Small intestine (tissue), 7 donors: ENCODE measurements around the gene FGFRL1. TPM values are rescaled to one million over a fixed set of nuclear protein-coding genes. Genes with fewer than 3 reads are reported as not detected.
"Not testable (repeated sequence)": the region's sequence is repeated elsewhere in the genome, so short reads cannot be mapped to it uniquely, and the experiment has no call there.

Experiments used
- DNase-seq, 2 donors: peaks; one replicate each; pipeline versions ENCODE4 v3.0.0 to v3.0.0-alpha.2; 2013
- FAIRE-seq: peaks from 2 replicates; lab custom pipeline; 2012; peaks lifted over from hg19 to GRCh38; lab: Jason Lieb, UNC
- H3K27ac ChIP-seq, 3 donors: one replicate each; pipeline ENCODE4 v1.5.1; 2013; ENCODE audit warnings: low read length in 2 of 3, mild to moderate bottlenecking in 2 of 3, control low read depth in 1 of 3, inconsistent platforms in 1 of 3, low read depth in 1 of 3, moderate library complexity in 1 of 3
- H3K27me3 ChIP-seq, 3 donors: one replicate each; pipeline ENCODE4 v1.6.1; 2013; ENCODE audit warnings: low read length in 3 of 3, inconsistent platforms in 1 of 3; ENCODE audit not compliant: control insufficient read depth in 3 of 3, insufficient read depth in 3 of 3
- H3K36me3 ChIP-seq, 3 donors: one replicate each; pipeline ENCODE4 v1.6.1; 2013; ENCODE audit warnings: low read length in 3 of 3, inconsistent platforms in 1 of 3, low read depth in 1 of 3, mild to moderate bottlenecking in 1 of 3, moderate library complexity in 1 of 3; ENCODE audit not compliant: control insufficient read depth in 3 of 3, insufficient read depth in 2 of 3
- H3K4me1 ChIP-seq, 3 donors: one replicate each; pipeline ENCODE4 v1.6.1; 2013; ENCODE audit warnings: low read length in 2 of 3, inconsistent platforms in 1 of 3, low read depth in 1 of 3, mild to moderate bottlenecking in 1 of 3, moderate library complexity in 1 of 3; ENCODE audit not compliant: control insufficient read depth in 3 of 3, insufficient read depth in 2 of 3
- H3K4me3 ChIP-seq, 3 donors: one replicate each; pipeline ENCODE4 v1.5.1; 2013; ENCODE audit warnings: low read length in 3 of 3, control low read depth in 1 of 3, inconsistent platforms in 1 of 3, low read depth in 1 of 3, mild to moderate bottlenecking in 1 of 3, moderate library complexity in 1 of 3
- H3K9me3 ChIP-seq, 2 donors: one replicate each; pipeline ENCODE4 v1.6.1; 2013; ENCODE audit warnings: low read depth in 1 of 2, low read length in 1 of 2; ENCODE audit not compliant: control insufficient read depth in 2 of 2, insufficient read depth in 1 of 2
- whole genome bisulfite sequencing, 3 donors: extraction: QIAGEN DNeasy Blood & Tissue Kit; methylation state at CpG; one replicate each; pipeline ENCODE4 v1.1.7; 2013; 5-methylcytosine and 5-hydroxymethylcytosine counted together
- polyA plus RNA-seq, 4 donors: library from polyadenylated mRNA; stranded (reverse) in 3 of 4; unstranded in 1 of 4; fragments of 200-250 nt in 3 of 4; fragments of 120-200 nt in 1 of 4; gene quantifications; one replicate each; pipeline versions ENCODE4 v1.2.1 to v1.2.3, GENCODE V29; 2013
- donor health status: healthy with polysubstance abuse.
- donor health status: control.
- donor health status: control.
- donor health status: Bipolar disorder and iron deficiency.
- donor health status: healthy.

FGFRL1 gene
- polyA plus RNA-seq, 4 donors: 1.8 to 10.9 (median 7.3) TPM

GRCh38 chr4:971666-972500 is 39.5 kb upstream of the FGFRL1 start:
- Histone ChIP-seq H3K27ac (peak overlapping the region; percentile 68 to 93 (median 87)), H3K4me3 (peak overlapping the region; percentile 47 to 95 (median 83)), H3K36me3 (peaks cover 0 to 14% (median 0%) of the 10 kb centered on the region in 3 donors), H3K9me3 (peaks cover 0 to 11% of the 10 kb centered on the region in 2 donors), H3K4me1 (peaks cover 7 to 33% (median 9%) of the 10 kb centered on the region in 3 donors), H3K27me3 (peaks cover 0 to 5% (median 0%) of the 10 kb centered on the region in 3 donors)
- DNase-seq (peak; percentile 93 to 97), FAIRE-seq (no peak)
- 14 to 48% (median 35%) methylated on average over 20 to 24 of the region's 24 CpGs for WGBS, 3 donors

GRCh38 chr4:972651-973424 is 38.6 kb upstream of the FGFRL1 start:
- peaks cover 0 to 11% (median 0%) of the 10 kb centered on the region in 3 donors for H3K36me3 ChIP-seq
- peak; percentile 49 to 61 for DNase-seq

GRCh38 chr4:973431-974397 is 37.7 kb upstream of the FGFRL1 start, which contains the start of gene DGKQ:
Gene DGKQ (minus strand): TSS chr4:973569. CDS start chr4:973482, 87 bp downstream.
- WGBS, 3 donors: 24 to 44% (median 35%) methylated on average over 60 to 123 of the region's 123 CpGs
- DNase-seq: peak; percentile 87
- peak within 1 kb of the TSS; percentile 47 to 95 (median 83) for H3K4me3 ChIP-seq
- FAIRE-seq: no peak
- peaks cover 7 to 28% (median 9%) of the 10 kb centered on the region in 3 donors for H3K4me1 ChIP-seq
- H3K27me3 ChIP-seq: no peaks in the 10 kb centered on the region
- H3K27ac ChIP-seq: peak within 1 kb of the TSS; percentile 21 to 93 (median 87)
- H3K9me3 ChIP-seq: peaks cover 0 to 11% of the 10 kb centered on the region in 2 donors
- H3K36me3 ChIP-seq: peaks cover 0 to 11% (median 0%) of the 10 kb centered on the region in 3 donors

More at GRCh38 chr4:972651-973424, 38.6 kb upstream of the FGFRL1 start:
- Histone ChIP-seq H3K27me3 (peaks cover 0 to 4% (median 0%) of the 10 kb centered on the region in 3 donors), H3K9me3 (peaks cover 0 to 11% of the 10 kb centered on the region in 2 donors), H3K27ac (peak overlapping the region; percentile 21 to 93 (median 87)), H3K4me3 (peak overlapping the region; percentile 47 to 95 (median 83)), H3K4me1 (peaks cover 7 to 33% (median 9%) of the 10 kb centered on the region in 3 donors)
- WGBS, 3 donors: 0 to 1% (median 1%) methylated on average over 45 to 65 of the region's 65 CpGs
- FAIRE-seq: no peak

DNA sequence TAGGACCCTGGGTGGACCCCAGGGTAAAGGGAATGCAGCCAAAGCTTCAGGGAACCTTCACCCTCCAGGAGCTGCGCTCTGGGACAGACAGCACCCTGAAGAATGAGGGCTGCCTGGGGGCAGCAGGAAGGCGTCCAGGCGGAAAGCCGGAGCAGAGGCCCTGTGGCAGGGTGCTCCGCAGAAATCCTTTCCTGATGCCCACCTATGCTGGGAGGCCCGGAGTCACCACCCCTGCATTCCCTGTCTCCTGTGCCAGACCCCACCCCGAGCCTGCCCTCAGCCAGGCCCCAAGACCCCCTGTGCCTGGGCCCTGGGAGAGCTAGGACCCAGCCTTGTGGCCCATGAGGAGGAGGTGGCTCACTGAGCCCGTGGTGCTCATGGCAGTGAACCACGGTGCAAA is 36.8 kb upstream of the FGFRL1 start:
- DNase-seq (no peak), FAIRE-seq (no peak)
- peaks cover 7 to 21% (median 9%) of the 10 kb centered on the region in 3 donors for H3K4me1 ChIP-seq
- no peak overlapping the region for H3K4me3 ChIP-seq
- peaks cover 0 to 11% of the 10 kb centered on the region in 2 donors for H3K9me3 ChIP-seq
- WGBS, 3 donors: 93 to 99% (median 96%) methylated on average over 6 to 9 of the region's 9 CpGs
- no peak overlapping the region for H3K27ac ChIP-seq
- H3K36me3 ChIP-seq: peaks cover 0 to 8% (median 0%) of the 10 kb centered on the region in 3 donors
- no peaks in the 10 kb centered on the region for H3K27me3 ChIP-seq

DNA sequence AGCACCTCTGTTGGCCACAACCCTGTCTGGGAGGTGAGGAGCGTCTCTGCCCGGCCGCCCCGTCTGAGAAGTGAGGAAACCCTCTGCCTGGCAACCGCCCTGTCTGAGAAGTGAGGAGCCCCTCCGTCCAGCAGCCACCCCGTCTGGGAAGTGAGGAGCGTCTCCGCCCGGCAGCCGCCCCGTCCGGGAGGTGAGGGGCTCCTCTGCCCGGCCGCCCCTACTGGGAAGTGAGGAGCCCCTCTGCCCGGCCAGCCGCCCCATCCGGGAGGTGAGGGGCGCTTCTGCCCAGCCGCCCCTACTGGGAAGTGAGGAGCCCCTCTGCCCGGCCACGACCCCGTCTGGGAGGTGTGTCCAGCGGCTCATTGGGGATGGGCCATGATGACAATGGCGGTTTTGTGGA is 35.4 kb upstream of the FGFRL1 start:
- Histone ChIP-seq H3K9me3 (peaks cover 0 to 11% of the 10 kb centered on the region in 2 donors), H3K4me1 (peaks cover 0 to 10% (median 6%) of the 10 kb centered on the region in 3 donors)
- H3K36me3 ChIP-seq, H3K27ac ChIP-seq, FAIRE-seq, H3K4me3 ChIP-seq, DNase-seq, H3K27me3 ChIP-seq: not testable (repeated sequence)
- 95 to 99% (median 97%) methylated on average over 8 to 20 of the region's 25 CpGs for WGBS, 3 donors

GRCh38 chr4:978957-979701 is 32.3 kb upstream of the FGFRL1 start:
- H3K9me3 ChIP-seq: peaks cover 0 to 10% of the 10 kb centered on the region in 2 donors
- H3K4me1 ChIP-seq: no peaks in the 10 kb centered on the region
- FAIRE-seq: no peak
- DNase-seq: no peak
- no peaks in the 10 kb centered on the region for H3K27me3 ChIP-seq
- peaks cover 0 to 2% (median 0%) of the 10 kb centered on the region in 3 donors for H3K36me3 ChIP-seq
- no peak overlapping the region for H3K4me3 ChIP-seq
- WGBS, 3 donors: 63 to 84% (median 80%) methylated on average over 20 of the region's 20 CpGs
- H3K27ac ChIP-seq: no peak overlapping the region

DNA sequence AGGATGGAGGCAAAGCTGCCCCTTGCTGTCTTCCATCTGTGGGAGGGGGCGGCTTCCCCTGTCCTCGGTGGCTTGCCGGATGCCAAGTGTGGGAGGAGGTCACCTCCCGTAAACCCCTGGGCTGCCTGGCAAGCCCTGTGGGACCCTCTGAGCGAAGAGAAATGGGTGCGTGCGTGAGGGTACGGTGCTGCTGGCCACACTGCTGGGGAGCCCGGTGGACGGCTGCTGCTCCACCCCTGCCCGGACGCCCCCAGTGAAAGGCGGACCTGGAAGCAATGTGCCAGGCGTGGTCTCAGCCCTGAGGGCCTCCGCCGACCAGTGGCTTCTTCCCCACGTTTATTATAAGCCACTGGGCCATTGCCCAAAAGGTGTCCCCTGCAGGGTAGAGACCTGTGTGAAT is 29.1 kb upstream of the FGFRL1 start:
- Histone ChIP-seq H3K4me3 (no peak overlapping the region), H3K36me3 (peaks cover 0 to 2% (median 0%) of the 10 kb centered on the region in 3 donors), H3K4me1 (peaks cover 0 to 16% (median 3%) of the 10 kb centered on the region in 3 donors), H3K9me3 (no peaks in the 10 kb centered on the region), H3K27me3 (no peaks in the 10 kb centered on the region), H3K27ac (no peak overlapping the region)
- FAIRE-seq: no peak
- DNase-seq: no peak
- WGBS, 3 donors: 88 to 95% (median 94%) methylated on average over 17 of the region's 17 CpGs
